Panc1 (cell line): ENCODE measurements around the gene FSTL1. TPM values are rescaled to one million over a fixed set of nuclear protein-coding genes. Genes with fewer than 3 reads are reported as not detected.

Source experiments
- ATAC-seq: fragments of 200-7000 bp; cut with Tn5 transposase; 2 replicates; pipeline ENCODE4 v1.9.1; 2020; ENCODE audit warnings: mild to moderate bottlenecking, moderate library complexity
- BruUV-seq: library from RNA; stranded (reverse); fragments of 400-500 nt; replicated peaks from 2 replicates; lab custom pipeline; 2021; lab: Mats Ljungman, UMichigan
- CTCF ChIA-PET: fragments of 300-600 bp; sonication (Branson Sonifier 250); formaldehyde crosslinking; loops from one replicate; lab custom pipeline; 2022; ENCODE audit warnings: antibody characterized with exemption; lab: Charles Lee
- POLR2A ChIA-PET: fragments of 300-600 bp; sonication (Branson Sonifier 250); formaldehyde crosslinking; loops from one replicate; lab custom pipeline; 2022; ENCODE audit warnings: antibody characterized with exemption; lab: Charles Lee
- DNase-seq: peaks from one replicate; pipeline ENCODE4 v3.0.0-alpha.2; 2010; ENCODE audit warnings: low read depth, low spot score
- H3K27ac ChIP-seq: 2 replicates; pipeline ENCODE4 v1.5.1; 2011; ENCODE audit warnings: mild to moderate bottlenecking, low read length, inconsistent platforms
- H3K27me3 ChIP-seq: fragments of 200-500 bp; sonication (Bioruptor generic); 2 replicates; pipeline ENCODE4 v1.6.0; 2014; ENCODE audit warnings: low read length, inconsistent platforms; ENCODE audit not compliant: control insufficient read depth, insufficient read depth
- H3K36me3 ChIP-seq: fragments of 200-500 bp; sonication (Bioruptor generic); 2 replicates; pipeline ENCODE4 v1.5.1; 2014; ENCODE audit warnings: inconsistent platforms, mild to moderate bottlenecking, low read length, moderate library complexity; ENCODE audit not compliant: control insufficient read depth, insufficient read depth
- H3K4me1 ChIP-seq: 2 replicates; pipeline ENCODE4 v1.5.1; 2011; ENCODE audit warnings: inconsistent platforms, mild to moderate bottlenecking, low read length, moderate library complexity; ENCODE audit not compliant: control insufficient read depth, insufficient read depth
- H3K4me3 ChIP-seq, 2 experiments: 2 replicates each; pipeline ENCODE4 v1.5.1; 2011 to 2012; ENCODE audit warnings: low read depth in 2 of 2, low read length in 2 of 2, mild to moderate bottlenecking in 2 of 2, inconsistent platforms in 1 of 2, moderate library complexity in 1 of 2
- H3K9me3 ChIP-seq: fragments of 200-500 bp; sonication (Bioruptor generic); 2 replicates; pipeline ENCODE4 v1.5.1; 2014; ENCODE audit warnings: low read depth, mild to moderate bottlenecking, inconsistent platforms, low read length, moderate library complexity; ENCODE audit not compliant: control insufficient read depth, insufficient read depth
- CTCF ChIP-seq: fragments of 450-650 bp; IDR thresholded peaks from 2 replicates; pipeline ENCODE4 v1.5.1; 2017; ENCODE audit warnings: mild to moderate bottlenecking
- POLR2AphosphoS5 ChIP-seq: IDR thresholded peaks from 2 replicates; pipeline ENCODE4 v1.6.1; 2012; ENCODE audit warnings: mild to moderate bottlenecking, low read depth, low read length, moderate library complexity
- SIN3A ChIP-seq: IDR thresholded peaks from 2 replicates; pipeline ENCODE4 v1.6.1; 2012; ENCODE audit warnings: low read depth, mild to moderate bottlenecking, low read length, moderate library complexity, borderline replicate concordance; ENCODE audit not compliant: insufficient read depth
- TCF7L2 ChIP-seq: IDR thresholded peaks from 2 replicates; pipeline ENCODE4 v1.6.1; 2011; ENCODE audit warnings: mild to moderate bottlenecking, low read depth, low read length, inconsistent platforms
- in situ Hi-C: cut with HindIII; loops from 2 replicates; pipeline ENCODE4 v1.10.0; 2016; ENCODE audit warnings: low sequenced_read_pairs, low pct_unique_long_range_greater_than_20kb
- intact Hi-C: fragments of 100-400 bp; cut with micrococcal nuclease; formaldehyde crosslinking; loops from one replicate; pipeline ENCODE4 v1.10.0; 2022; ENCODE audit not compliant: unreplicated experiment
- total RNA-seq: library from RNA; stranded (reverse); gene quantifications from one replicate; pipeline ENCODE4 v1.2.1, GENCODE V29; 2021; ENCODE audit not compliant: unreplicated experiment
- TF ChIP-seq, protein P1 (sequence below), 2 experiments: IDR thresholded peaks; 2 replicates each; pipeline ENCODE4 v1.6.1; 2011 to 2012; ENCODE audit warnings: low read depth in 2 of 2, control low read depth in 1 of 2, low read length in 1 of 2, mild to moderate bottlenecking in 1 of 2, moderate library complexity in 1 of 2; ENCODE audit not compliant: insufficient read depth in 1 of 2

FSTL1 gene
- total RNA-seq, 1 experiment from 2014 or later = 9.2 TPM

- in situ Hi-C loops = no loop called here
- DNase-seq = no peak
- CTCF ChIA-PET = no interaction called here
Observed at GRCh38 chr3:120393761-120394160, 57.0 kb downstream of the FSTL1 start.

GRCh38 chr3:120393243-120393642 is 57.5 kb downstream of the FSTL1 start:
- Histone ChIP-seq H3K9me3 (no peaks in the 10 kb centered on the region), H3K36me3 (no peaks in the 10 kb centered on the region), H3K4me1 (no peaks in the 10 kb centered on the region), H3K27me3 (peaks cover 26% of the 10 kb centered on the region), H3K27ac (no peak overlapping the region), H3K4me3 (no peak overlapping the region)
- DNase-seq (no peak), ATAC-seq (no peak)
- POLR2A ChIA-PET = no interaction called here
- BruUV-seq = no TSS peak
- TF ChIP-seq SIN3A (no peak), POLR2AphosphoS5 (no peak), CTCF (no peak)
- in situ Hi-C loops = no loop called here
- CTCF ChIA-PET = no interaction called here
- intact Hi-C loops = no loop called here

More at GRCh38 chr3:120393761-120394160, 57.0 kb downstream of the FSTL1 start:
- no peaks in the 10 kb centered on the region for H3K4me1 ChIP-seq
- TF ChIP-seq SIN3A = no peak
- TF ChIP-seq TCF7L2 = no peak
- TF ChIP-seq POLR2AphosphoS5 = no peak
- no peak for TF ChIP-seq CTCF
- TF ChIP-seq, protein P1, sequence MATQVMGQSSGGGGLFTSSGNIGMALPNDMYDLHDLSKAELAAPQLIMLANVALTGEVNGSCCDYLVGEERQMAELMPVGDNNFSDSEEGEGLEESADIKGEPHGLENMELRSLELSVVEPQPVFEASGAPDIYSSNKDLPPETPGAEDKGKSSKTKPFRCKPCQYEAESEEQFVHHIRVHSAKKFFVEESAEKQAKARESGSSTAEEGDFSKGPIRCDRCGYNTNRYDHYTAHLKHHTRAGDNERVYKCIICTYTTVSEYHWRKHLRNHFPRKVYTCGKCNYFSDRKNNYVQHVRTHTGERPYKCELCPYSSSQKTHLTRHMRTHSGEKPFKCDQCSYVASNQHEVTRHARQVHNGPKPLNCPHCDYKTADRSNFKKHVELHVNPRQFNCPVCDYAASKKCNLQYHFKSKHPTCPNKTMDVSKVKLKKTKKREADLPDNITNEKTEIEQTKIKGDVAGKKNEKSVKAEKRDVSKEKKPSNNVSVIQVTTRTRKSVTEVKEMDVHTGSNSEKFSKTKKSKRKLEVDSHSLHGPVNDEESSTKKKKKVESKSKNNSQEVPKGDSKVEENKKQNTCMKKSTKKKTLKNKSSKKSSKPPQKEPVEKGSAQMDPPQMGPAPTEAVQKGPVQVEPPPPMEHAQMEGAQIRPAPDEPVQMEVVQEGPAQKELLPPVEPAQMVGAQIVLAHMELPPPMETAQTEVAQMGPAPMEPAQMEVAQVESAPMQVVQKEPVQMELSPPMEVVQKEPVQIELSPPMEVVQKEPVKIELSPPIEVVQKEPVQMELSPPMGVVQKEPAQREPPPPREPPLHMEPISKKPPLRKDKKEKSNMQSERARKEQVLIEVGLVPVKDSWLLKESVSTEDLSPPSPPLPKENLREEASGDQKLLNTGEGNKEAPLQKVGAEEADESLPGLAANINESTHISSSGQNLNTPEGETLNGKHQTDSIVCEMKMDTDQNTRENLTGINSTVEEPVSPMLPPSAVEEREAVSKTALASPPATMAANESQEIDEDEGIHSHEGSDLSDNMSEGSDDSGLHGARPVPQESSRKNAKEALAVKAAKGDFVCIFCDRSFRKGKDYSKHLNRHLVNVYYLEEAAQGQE (IDR thresholded peaks at IDR 0.05; ENCODE audit: insufficient read depth in 1 of 2, low read depth in 2 of 2, low read length in 1 of 2) = no peak
- no peak overlapping the region for H3K27ac ChIP-seq
- no peak for ATAC-seq
- peaks cover 26% of the 10 kb centered on the region for H3K27me3 ChIP-seq
- no peaks in the 10 kb centered on the region for H3K9me3 ChIP-seq
- no peak overlapping the region for H3K4me3 ChIP-seq
- BruUV-seq = no TSS peak
- intact Hi-C loops = no loop called here
- no peaks in the 10 kb centered on the region for H3K36me3 ChIP-seq
- POLR2A ChIA-PET = no interaction called here
